Liver (tissue), 3 donors: ENCODE results near the gene NOL9.

Experiments
- ATF3 ChIP-seq: IDR thresholded peaks from 2 replicates; pipeline ENCODE4 v1.6.1; 2016; ENCODE audit warnings: antibody characterized with exemption
- CTCF ChIP-seq: fragments of 150-350 bp; IDR thresholded peaks from 2 replicates; pipeline ENCODE4 v1.5.1; 2017; ENCODE audit warnings: improper control_type of control experiment, low read depth, low read length; ENCODE audit not compliant: missing input control
- FOXA1 ChIP-seq: IDR thresholded peaks from 2 replicates; pipeline ENCODE4 v1.6.1; 2016; ENCODE audit warnings: antibody characterized with exemption
- REST ChIP-seq: IDR thresholded peaks from 2 replicates; pipeline ENCODE4 v1.6.1; 2016; ENCODE audit warnings: antibody characterized with exemption, mild to moderate bottlenecking
- TAF1 ChIP-seq: conservative IDR thresholded peaks from 2 replicates; pipeline ENCODE4 v1.6.1; 2016; ENCODE audit warnings: antibody characterized with exemption, mild to moderate bottlenecking
- donor health status: healthy.
- donor health status: healthy.

- TF ChIP-seq CTCF (no peak), TAF1 (no peak), REST (no peak), FOXA1 (no peak), ATF3 (no peak)
Measured at GRCh38 chr1:6472391-6472790, 81.9 kb downstream of the NOL9 start.
